Duodenal mucosa (tissue), 2 donors: ENCODE results near the gene GSN.

Experiments used
- H3K27ac ChIP-seq: one replicate; pipeline ENCODE4 v1.7.0; 2013; ENCODE audit warnings: low read depth, low read length
- H3K27me3 ChIP-seq, 2 donors: one replicate each; pipeline ENCODE4 v1.7.0; 2013; ENCODE audit warnings: low read length in 2 of 2, control low read depth in 1 of 2; ENCODE audit not compliant: insufficient read depth in 2 of 2, control insufficient read depth in 1 of 2
- H3K36me3 ChIP-seq, 2 donors: one replicate each; pipeline ENCODE4 v1.7.0; 2013; ENCODE audit warnings: low read length in 2 of 2, control low read depth in 1 of 2; ENCODE audit not compliant: insufficient read depth in 2 of 2, control insufficient read depth in 1 of 2
- H3K4me1 ChIP-seq, 2 donors: one replicate each; pipeline ENCODE4 v1.7.0; 2013; ENCODE audit warnings: low read length in 2 of 2, control low read depth in 1 of 2; ENCODE audit not compliant: insufficient read depth in 2 of 2, control insufficient read depth in 1 of 2
- H3K4me3 ChIP-seq, 2 donors: one replicate each; pipeline ENCODE4 v1.7.0; 2013; ENCODE audit warnings: low read length in 2 of 2, low read depth in 1 of 2
- H3K9ac ChIP-seq, 2 donors: one replicate each; pipeline ENCODE4 v1.7.0; 2013; ENCODE audit warnings: low read length in 2 of 2, low read depth in 1 of 2
- H3K9me3 ChIP-seq, 2 donors: one replicate each; pipeline ENCODE4 v1.7.0; 2013; ENCODE audit warnings: low read length in 2 of 2, control low read depth in 1 of 2; ENCODE audit not compliant: control insufficient read depth in 1 of 2

Gene GSN

GRCh38 chr9:121350036-121350435, 82.1 kb downstream of the GSN start:
- Histone ChIP-seq H3K4me3 (no peak overlapping the region), H3K4me1 (peaks cover 28 to 35% of the 10 kb centered on the region in 2 donors), H3K27me3 (no peaks in the 10 kb centered on the region), H3K9ac (no peak overlapping the region), H3K9me3 (no peaks in the 10 kb centered on the region), H3K36me3 (peaks cover 4 to 14% of the 10 kb centered on the region in 2 donors), H3K27ac (no peak overlapping the region)

GRCh38 chr9:121350993-121351561, 83.1 kb downstream of the GSN start:
- Histone ChIP-seq H3K4me3 (no peak overlapping the region), H3K4me1 (peaks cover 27 to 38% of the 10 kb centered on the region in 2 donors), H3K9ac (no peak overlapping the region), H3K27ac (peak overlapping the region; percentile 4), H3K27me3 (no peaks in the 10 kb centered on the region), H3K36me3 (peaks cover 4 to 13% of the 10 kb centered on the region in 2 donors), H3K9me3 (no peaks in the 10 kb centered on the region)

- Histone ChIP-seq H3K27ac (peak overlapping the region; percentile 0), H3K27me3 (no peaks in the 10 kb centered on the region), H3K4me3 (peak overlapping the region in 1 of 2 donors; percentile 16), H3K36me3 (peaks cover 0 to 5% of the 10 kb centered on the region in 2 donors), H3K9me3 (no peaks in the 10 kb centered on the region), H3K9ac (no peak overlapping the region), H3K4me1 (peaks cover 32 to 45% of the 10 kb centered on the region in 2 donors)
Observed at GRCh38 chr9:121353241-121354061, 85.5 kb downstream of the GSN start.

- H3K4me3 ChIP-seq: peak overlapping the region in 1 of 2 donors; percentile 16
- H3K9ac ChIP-seq: no peak overlapping the region
- H3K9me3 ChIP-seq: no peaks in the 10 kb centered on the region
- H3K27me3 ChIP-seq: no peaks in the 10 kb centered on the region
- H3K27ac ChIP-seq: peak overlapping the region; percentile 0
- peaks cover 39 to 49% of the 10 kb centered on the region in 2 donors for H3K4me1 ChIP-seq
- peaks cover 0 to 5% of the 10 kb centered on the region in 2 donors for H3K36me3 ChIP-seq
Observed at GRCh38 chr9:121354141-121354540, 86.2 kb downstream of the GSN start.

GRCh38 chr9:121354762-121355161, 86.8 kb downstream of the GSN start:
- Histone ChIP-seq H3K36me3 (peaks cover 0 to 5% of the 10 kb centered on the region in 2 donors), H3K9me3 (no peaks in the 10 kb centered on the region), H3K9ac (no peak overlapping the region), H3K4me3 (no peak overlapping the region), H3K27me3 (no peaks in the 10 kb centered on the region), H3K4me1 (peaks cover 40 to 55% of the 10 kb centered on the region in 2 donors), H3K27ac (no peak overlapping the region)

GRCh38 chr9:121357011-121357410, 89.0 kb downstream of the GSN start:
- Histone ChIP-seq H3K27ac (peak overlapping the region; percentile 25), H3K36me3 (peaks cover 0 to 5% of the 10 kb centered on the region in 2 donors), H3K27me3 (no peaks in the 10 kb centered on the region), H3K4me1 (peaks cover 33 to 58% of the 10 kb centered on the region in 2 donors), H3K4me3 (peak overlapping the region in 1 of 2 donors; percentile 7), H3K9ac (no peak overlapping the region), H3K9me3 (no peaks in the 10 kb centered on the region)

- Histone ChIP-seq H3K4me1 (peaks cover 33 to 67% of the 10 kb centered on the region in 2 donors), H3K27ac (no peak overlapping the region), H3K9me3 (no peaks in the 10 kb centered on the region), H3K27me3 (no peaks in the 10 kb centered on the region), H3K9ac (no peak overlapping the region), H3K36me3 (no peaks in the 10 kb centered on the region), H3K4me3 (no peak overlapping the region)
Observed at GRCh38 chr9:121358751-121359150, 90.8 kb downstream of the GSN start.

- Histone ChIP-seq H3K4me3 (no peak overlapping the region), H3K9me3 (no peaks in the 10 kb centered on the region), H3K27ac (no peak overlapping the region), H3K36me3 (no peaks in the 10 kb centered on the region), H3K9ac (no peak overlapping the region), H3K4me1 (peaks cover 33 to 66% of the 10 kb centered on the region in 2 donors), H3K27me3 (no peaks in the 10 kb centered on the region)
Observed at GRCh38 chr9:121359351-121360294, 91.7 kb downstream of the GSN start.

- H3K9ac ChIP-seq: no peak overlapping the region
- H3K27ac ChIP-seq: no peak overlapping the region
- H3K36me3 ChIP-seq: no peaks in the 10 kb centered on the region
- no peaks in the 10 kb centered on the region for H3K9me3 ChIP-seq
- H3K4me3 ChIP-seq: no peak overlapping the region
- H3K27me3 ChIP-seq: no peaks in the 10 kb centered on the region
- peaks cover 35 to 69% of the 10 kb centered on the region in 2 donors for H3K4me1 ChIP-seq
Observed at GRCh38 chr9:121360601-121361374, 92.8 kb downstream of the GSN start.
